H9 (cell line): ENCODE data around the gene CNRIP1. TPM values are rescaled to one million over a fixed set of nuclear protein-coding genes. Genes with fewer than 3 reads are reported as not detected.

Source experiments
- DNase-seq: peaks from one replicate; pipeline ENCODE4 v3.0.0-alpha.2; 2017
- H2AFZ ChIP-seq: one replicate; pipeline ENCODE4 v1.6.1; 2013; ENCODE audit warnings: mild to moderate bottlenecking, low read length, control low read depth, moderate library complexity
- H2AK5ac ChIP-seq: 2 replicates; pipeline ENCODE4 v1.6.1; 2013; ENCODE audit warnings: low read length, control low read depth, mixed read lengths; ENCODE audit not compliant: insufficient read length
- H2BK120ac ChIP-seq: one replicate; pipeline ENCODE4 v1.6.1; 2013; ENCODE audit warnings: low read depth, mild to moderate bottlenecking, low read length, control low read depth, inconsistent platforms; ENCODE audit not compliant: poor library complexity, severe bottlenecking
- H2BK12ac ChIP-seq: 2 replicates; pipeline ENCODE4 v1.6.1; 2013; ENCODE audit warnings: low read length, control low read depth, mixed read lengths, low read depth; ENCODE audit not compliant: insufficient read length
- H2BK15ac ChIP-seq: 2 replicates; pipeline ENCODE4 v1.6.1; 2013; ENCODE audit warnings: low read depth, low read length, control low read depth
- H2BK20ac ChIP-seq: one replicate; pipeline ENCODE4 v1.6.1; 2013; ENCODE audit warnings: low read depth, mild to moderate bottlenecking, low read length, control low read depth, inconsistent platforms; ENCODE audit not compliant: poor library complexity, severe bottlenecking
- H2BK5ac ChIP-seq: 2 replicates; pipeline ENCODE4 v1.6.1; 2013; ENCODE audit warnings: low read length, control low read depth, mixed read lengths; ENCODE audit not compliant: insufficient read length
- H3K14ac ChIP-seq: 2 replicates; pipeline ENCODE4 v1.6.1; 2013; ENCODE audit warnings: low read length, control low read depth; ENCODE audit not compliant: insufficient read depth
- H3K18ac ChIP-seq: 2 replicates; pipeline ENCODE4 v1.6.1; 2013; ENCODE audit warnings: low read depth, mild to moderate bottlenecking, mixed read lengths, low read length, control low read depth; ENCODE audit not compliant: insufficient read length
- H3K23ac ChIP-seq: 2 replicates; pipeline ENCODE4 v1.6.1; 2013; ENCODE audit warnings: low read length, control low read depth, mixed read lengths, low read depth; ENCODE audit not compliant: insufficient read length
- H3K23me2 ChIP-seq: 2 replicates; pipeline ENCODE4 v1.6.1; 2013; ENCODE audit warnings: low read depth, mild to moderate bottlenecking, mixed read lengths, low read length, control low read depth; ENCODE audit not compliant: insufficient read length, poor library complexity, severe bottlenecking
- H3K27ac ChIP-seq: 2 replicates; pipeline ENCODE4 v1.5.1; 2013; ENCODE audit warnings: low read length, control low read depth, mixed read lengths, low read depth; ENCODE audit not compliant: insufficient read length
- H3K27me3 ChIP-seq: 2 replicates; pipeline ENCODE4 v1.6.1; 2013; ENCODE audit warnings: low read length, control low read depth, inconsistent platforms; ENCODE audit not compliant: insufficient read depth
- H3K4ac ChIP-seq: 2 replicates; pipeline ENCODE4 v1.6.1; 2013; ENCODE audit warnings: low read depth, mild to moderate bottlenecking, control low read depth, inconsistent platforms, low read length, moderate library complexity
- H3K4me1 ChIP-seq: 2 replicates; pipeline ENCODE4 v1.6.1; 2013; ENCODE audit warnings: low read length, control low read depth, inconsistent platforms; ENCODE audit not compliant: insufficient read depth
- H3K4me2 ChIP-seq: 2 replicates; pipeline ENCODE4 v1.6.1; 2013; ENCODE audit warnings: low read length, control low read depth, mixed read lengths; ENCODE audit not compliant: insufficient read length, insufficient read depth
- H3K56ac ChIP-seq: 2 replicates; pipeline ENCODE4 v1.6.1; 2013; ENCODE audit warnings: low read depth, mild to moderate bottlenecking, mixed read lengths, low read length, control low read depth; ENCODE audit not compliant: insufficient read length
- H3K79me1 ChIP-seq: 2 replicates; pipeline ENCODE4 v1.6.1; 2013; ENCODE audit warnings: low read depth, mild to moderate bottlenecking, moderate library complexity, low read length, control low read depth, inconsistent platforms; ENCODE audit not compliant: insufficient read depth, poor library complexity, severe bottlenecking
- H3K79me2 ChIP-seq: 2 replicates; pipeline ENCODE4 v1.6.1; 2013; ENCODE audit warnings: low read length, control low read depth, inconsistent platforms; ENCODE audit not compliant: insufficient read depth
- H3K9ac ChIP-seq: 2 replicates; pipeline ENCODE4 v1.6.1; 2013; ENCODE audit warnings: low read length, control low read depth, mixed read lengths; ENCODE audit not compliant: insufficient read length; ENCODE audit errors: extremely low read depth
- H3K9me3 ChIP-seq: one replicate; pipeline ENCODE4 v1.6.1; 2013; ENCODE audit warnings: low read depth, low read length, inconsistent platforms; ENCODE audit not compliant: control insufficient read depth
- H3T11ph ChIP-seq: one replicate; pipeline ENCODE4 v1.6.1; 2013; ENCODE audit warnings: mild to moderate bottlenecking, low read length, control low read depth, inconsistent platforms
- H4K20me1 ChIP-seq: one replicate; pipeline ENCODE4 v1.6.1; 2013; ENCODE audit not compliant: control insufficient read depth, insufficient read length, insufficient read depth
- H4K5ac ChIP-seq: 2 replicates; pipeline ENCODE4 v1.6.1; 2013; ENCODE audit warnings: low read depth, mild to moderate bottlenecking, mixed read lengths, low read length, control low read depth; ENCODE audit not compliant: insufficient read length
- H4K8ac ChIP-seq: replicated peaks from 2 replicates; pipeline ENCODE4 v1.6.1; 2013; ENCODE audit warnings: low read length, control low read depth, mixed read lengths, low read depth; ENCODE audit not compliant: insufficient read length
- H4K91ac ChIP-seq: 2 replicates; pipeline ENCODE4 v1.6.1; 2013; ENCODE audit warnings: low read depth, mild to moderate bottlenecking, moderate library complexity, mixed read lengths, low read length, control low read depth; ENCODE audit not compliant: insufficient read length
- H3K27ac Mint-ChIP-seq, 3 experiments: 2 replicates in 2 of 3; 3 replicates in 1 of 3; pipeline ENCODE4 v1.8.0; 2020 to 2021; ENCODE audit warnings: mixed read lengths in 3 of 3, mild to moderate bottlenecking in 1 of 3, moderate library complexity in 1 of 3
- H3K27me3 Mint-ChIP-seq: 2 replicates; pipeline ENCODE4 v1.8.0; 2021; ENCODE audit warnings: low read depth, mild to moderate bottlenecking, moderate library complexity, mixed read lengths
- H3K36me3 Mint-ChIP-seq, 3 experiments: 2 replicates in 2 of 3; 3 replicates in 1 of 3; pipeline ENCODE4 v1.8.0; 2020 to 2021; ENCODE audit warnings: low read depth in 3 of 3, mixed read lengths in 3 of 3; ENCODE audit not compliant: insufficient read depth in 1 of 3
- H3K4me1 Mint-ChIP-seq, 2 experiments: 2 replicates each; pipeline ENCODE4 v1.8.0; 2020; ENCODE audit warnings: mixed read lengths in 2 of 2
- H3K4me3 Mint-ChIP-seq, 2 experiments: 2 replicates in 1 of 2; 3 replicates in 1 of 2; pipeline ENCODE4 v1.8.0; 2020 to 2021; ENCODE audit warnings: mild to moderate bottlenecking in 2 of 2, mixed read lengths in 2 of 2, moderate library complexity in 1 of 2
- H3K9me3 Mint-ChIP-seq, 2 experiments: 2 replicates in 1 of 2; 3 replicates in 1 of 2; pipeline ENCODE4 v1.8.0; 2020; ENCODE audit warnings: mild to moderate bottlenecking in 2 of 2, mixed read lengths in 2 of 2, moderate library complexity in 1 of 2
- WGBS: extraction: QIAGEN DNeasy Blood & Tissue Kit; methylation state at CpG from one replicate; pipeline ENCODE4 v1.1.7; 2013; ENCODE audit warnings: missing lambda C conversion rate, low lambda C conversion rate, mixed read lengths; ENCODE audit not compliant: insufficient read length; ENCODE audit errors: extremely low coverage; 5-methylcytosine and 5-hydroxymethylcytosine counted together
- total RNA-seq: library from RNA; stranded (reverse); gene quantifications from 2 replicates; pipeline ENCODE4 v1.2.1, GENCODE V29; 2021
- TF ChIP-seq, protein P1 (sequence below): fragments of 200-600 bp; sonication (generic); conservative IDR thresholded peaks from 3 replicates; pipeline ENCODE4 v1.8.0; 2021; ENCODE audit warnings: antibody characterized with exemption, mild to moderate bottlenecking

CNRIP1 gene
- total RNA-seq, 1 experiment from 2014 or later: 0.70 TPM

DNA sequence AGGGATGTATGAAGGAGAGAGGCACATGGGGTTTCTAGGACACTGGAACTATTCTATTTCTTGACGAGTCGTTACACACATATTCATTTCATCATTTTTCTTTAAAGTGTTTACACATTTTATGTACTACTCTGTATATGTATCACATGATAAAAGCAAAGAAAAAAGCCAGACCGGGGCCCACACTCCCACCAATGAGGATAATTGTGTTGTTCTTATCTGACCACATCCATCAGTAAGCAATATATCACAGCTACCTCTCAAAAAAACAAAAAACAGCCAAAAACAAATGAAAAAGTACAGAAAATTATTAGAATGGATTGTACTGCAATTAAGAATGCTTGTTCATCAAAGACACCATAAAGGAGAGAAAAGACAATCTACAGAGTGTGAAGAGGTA lies 14.2 kb upstream of the CNRIP1 start:
- Histone ChIP-seq H2BK5ac (no peak overlapping the region), H3K56ac (no peak overlapping the region), H3K9me3 (no peaks in the 10 kb centered on the region), H2BK12ac (no peak overlapping the region), H3K23ac (no peak overlapping the region), H3K4me2 (no peak overlapping the region), H4K8ac (no peak overlapping the region), H3K27me3 (no peaks in the 10 kb centered on the region), H3K4ac (no peak overlapping the region), H3T11ph (no peak overlapping the region), H4K91ac (no peak overlapping the region), H2AK5ac (no peak overlapping the region), H4K20me1 (no peaks in the 10 kb centered on the region), H3K14ac (no peak overlapping the region), H2BK120ac (no peak overlapping the region), H3K23me2 (no peaks in the 10 kb centered on the region), H4K5ac (no peak overlapping the region), H3K9ac (no peak overlapping the region), H3K79me1 (no peaks in the 10 kb centered on the region), H3K79me2 (no peaks in the 10 kb centered on the region), H3K27ac (no peak overlapping the region), H2AFZ (no peak overlapping the region), H2BK20ac (no peak overlapping the region), H3K18ac (no peak overlapping the region), H3K4me1 (no peaks in the 10 kb centered on the region), H2BK15ac (no peak overlapping the region)
- Mint-ChIP-seq H3K36me3 (no peaks in the 10 kb centered on the region), H3K4me3 (no peak overlapping the region), H3K4me1 (peaks cover 5 to 12% of the 10 kb centered on the region in 2 experiments), H3K27ac (no peak overlapping the region), H3K27me3 (peaks cover 2% of the 10 kb centered on the region; the same call in 1 of the 2 replicates), H3K9me3 (no peaks in the 10 kb centered on the region)
- DNase-seq: no peak
- TF ChIP-seq, protein P1, sequence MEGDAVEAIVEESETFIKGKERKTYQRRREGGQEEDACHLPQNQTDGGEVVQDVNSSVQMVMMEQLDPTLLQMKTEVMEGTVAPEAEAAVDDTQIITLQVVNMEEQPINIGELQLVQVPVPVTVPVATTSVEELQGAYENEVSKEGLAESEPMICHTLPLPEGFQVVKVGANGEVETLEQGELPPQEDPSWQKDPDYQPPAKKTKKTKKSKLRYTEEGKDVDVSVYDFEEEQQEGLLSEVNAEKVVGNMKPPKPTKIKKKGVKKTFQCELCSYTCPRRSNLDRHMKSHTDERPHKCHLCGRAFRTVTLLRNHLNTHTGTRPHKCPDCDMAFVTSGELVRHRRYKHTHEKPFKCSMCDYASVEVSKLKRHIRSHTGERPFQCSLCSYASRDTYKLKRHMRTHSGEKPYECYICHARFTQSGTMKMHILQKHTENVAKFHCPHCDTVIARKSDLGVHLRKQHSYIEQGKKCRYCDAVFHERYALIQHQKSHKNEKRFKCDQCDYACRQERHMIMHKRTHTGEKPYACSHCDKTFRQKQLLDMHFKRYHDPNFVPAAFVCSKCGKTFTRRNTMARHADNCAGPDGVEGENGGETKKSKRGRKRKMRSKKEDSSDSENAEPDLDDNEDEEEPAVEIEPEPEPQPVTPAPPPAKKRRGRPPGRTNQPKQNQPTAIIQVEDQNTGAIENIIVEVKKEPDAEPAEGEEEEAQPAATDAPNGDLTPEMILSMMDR: no peak
- WGBS: no CpG with 5 or more reads among the region's 3 CpGs
